Heart left ventricle (tissue), 16 donors: Measurements from ENCODE around the gene DRC3. TPM values are rescaled to one million over a fixed set of nuclear protein-coding genes. Genes with fewer than 3 reads are reported as not detected.
A peak's percentile ranks its signal among the peaks of the same experiment; 100 is the strongest.
"Not testable (repeated sequence)": the region's sequence is repeated elsewhere in the genome, so short reads cannot be mapped to it uniquely, and the experiment has no call there.

Experiments
- ATAC-seq, 4 donors: fragments of 200-7000 bp; cut with Tn5 transposase; one replicate each; pipeline ENCODE4 v1.9.1; 2020 to 2022; ENCODE audit warnings: moderate library complexity in 4 of 4, mild to moderate bottlenecking in 3 of 4, moderate number of reproducible peaks in 1 of 4
- DNase-seq, 5 donors: peaks; one replicate each; pipeline ENCODE4 v3.0.0-alpha.2; 2020
- H3K27ac ChIP-seq, 12 donors: fragments of 200-600 bp; sonication (generic) in 4 of 12; one replicate each; pipeline versions ENCODE4 v1.5.0 to v1.8.0; 2016 to 2022; ENCODE audit warnings: mild to moderate bottlenecking in 2 of 12
- H3K27me3 ChIP-seq, 9 donors: fragments of 200-600 bp; sonication (generic) in 2 of 9; one replicate each; pipeline versions ENCODE4 v1.5.1 to v1.8.0; 2016 to 2022; ENCODE audit warnings: mild to moderate bottlenecking in 3 of 9
- H3K36me3 ChIP-seq, 9 donors: fragments of 200-600 bp; sonication (generic) in 2 of 9; one replicate each; pipeline versions ENCODE4 v1.5.0 to v1.8.0; 2018 to 2022; ENCODE audit warnings: mild to moderate bottlenecking in 2 of 9
- H3K4me1 ChIP-seq, 12 donors: fragments of 200-600 bp; sonication (generic) in 4 of 12; one replicate each; pipeline versions ENCODE4 v1.5.0 to v1.8.0; 2016 to 2022; ENCODE audit warnings: mild to moderate bottlenecking in 3 of 12
- H3K4me3 ChIP-seq, 12 donors: fragments of 200-600 bp; sonication (generic) in 4 of 12; one replicate each; pipeline versions ENCODE4 v1.5.0 to v1.8.0; 2017 to 2022; ENCODE audit warnings: mild to moderate bottlenecking in 9 of 12, moderate library complexity in 4 of 12
- H3K9me3 ChIP-seq, 12 donors: fragments of 200-600 bp; sonication (generic) in 4 of 12; one replicate each; pipeline versions ENCODE4 v1.5.0 to v1.8.0; 2016 to 2022; ENCODE audit warnings: mild to moderate bottlenecking in 1 of 12
- POLR2A ChIP-seq, 2 donors: fragments of 450-650 bp; IDR thresholded peaks; one replicate each; pipeline ENCODE4 v1.6.1; 2017; ENCODE audit warnings: antibody characterized with exemption in 2 of 2, mild to moderate bottlenecking in 2 of 2, moderate library complexity in 2 of 2
- WGBS, 4 donors: extraction: QIAGEN DNeasy Blood & Tissue Kit in 2 of 4; methylation state at CpG; one replicate each; pipeline versions ENCODE4 v1.1.5 to v1.1.7; 2013 to 2018; 5-methylcytosine and 5-hydroxymethylcytosine counted together
- intact Hi-C, 10 donors: fragments of 100-400 bp; cut with DNase I; formaldehyde crosslinking; loops; one replicate each; pipeline versions ENCODE4 v1.11.1 to v1.14.2; 2022
- polyA plus RNA-seq, 2 donors: library from polyadenylated mRNA; stranded (reverse); fragments of 200-250 nt; gene quantifications; one replicate each; pipeline ENCODE4 v1.2.3, GENCODE V29; 2013
- total RNA-seq, 9 donors: library from RNA; depleted of rRNA in 2 of 9; stranded (reverse); fragments of >200 nt in 2 of 9; fragmentation: NEBNext Ultra II Directional in 3 of 9; extraction: Animal tissue kit (Norgen Biotek cat#: 25700) in 3 of 9; gene quantifications; one replicate each; pipeline versions ENCODE4 v1.1.0 to v1.2.4, GENCODE V29; 2016 to 2023
- TF ChIP-seq, protein P1 (sequence below), 12 donors: fragments of 200-600 bp; sonication (generic) in 4 of 12; IDR thresholded peaks; one replicate each; pipeline versions ENCODE4 v1.5.0 to v1.8.0; 2018 to 2022; ENCODE audit warnings: antibody characterized with exemption in 12 of 12, mild to moderate bottlenecking in 5 of 12
- donor health status: ischemic (EF 13 %, LVEDD 7.1; RV severe dilation, severe dysfunction).
- donor health status: healthy with polysubstance abuse.
- donor health status: DM: no; HTN: yes; CAD: no.
- donor health status: DM: no; HTN: no; CAD: no.
- donor health status: ischemic (EF 25% LVEDD 6.9; RV normal size, moderate dysfunction).
- donor health status: ischemic (EF 25% LVEDD 5.7; RV mildly dilated, moderate dysfunction).
- donor health status: healthy.
- donor health status: DM: yes; HTN: yes; CAD: no.
- donor health status: ischemic (EF 35%, LVEDD 5.7; RV mildly dilated, moderate dysfunction).
- donor health status: nonischemic (EF 11% LVEDD 7.7; RV severe dilation, severe dysfunction).
- donor health status: DM: yes; HTN: yes; CAD: no.
- donor health status: PGD.
- donor health status: ischemic (EF 29% LVEDD 5.4; RV normal size, mild dysfunction).
- donor health status: nonischemic (EF 23%, LVEDD 6.1; RV moderate dilation, normal function).

Gene DRC3
- total and polyA plus RNA-seq, 11 donors: 0.42 to 3.7 (median 1.00) TPM

DNA sequence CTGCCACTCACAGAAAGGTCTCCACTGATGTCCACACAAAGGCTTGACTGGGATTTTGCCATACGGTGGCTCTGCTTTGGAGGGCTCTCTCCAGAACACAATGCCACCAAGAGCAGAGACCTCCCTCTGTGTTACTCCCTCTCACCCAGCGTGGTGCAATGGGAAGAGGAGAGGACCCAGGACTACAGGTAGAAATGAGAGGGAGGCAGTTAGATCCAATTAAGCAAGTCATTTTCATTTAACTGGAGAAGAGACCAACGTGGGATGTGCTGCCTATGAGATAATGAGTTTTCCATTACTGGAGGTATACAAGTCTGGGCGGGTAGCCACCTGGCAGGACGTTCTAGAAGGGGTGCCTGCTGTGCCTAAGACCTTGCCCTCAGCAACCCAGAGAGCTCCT lies 34.7 kb upstream of the DRC3 start:
- 66 to 73% (median 68%) methylated on average over 5 of the region's 5 CpGs for WGBS, 4 donors
- H3K27ac ChIP-seq: peak overlapping the region in 4 of 12 donors; percentile 21 to 44 (median 34)
- H3K27me3 ChIP-seq: no peaks in the 10 kb centered on the region
- intact Hi-C loops: no loop called here
- no peak for TF ChIP-seq POLR2A (IDR thresholded peaks at IDR 0.05)
- TF ChIP-seq, protein P1, sequence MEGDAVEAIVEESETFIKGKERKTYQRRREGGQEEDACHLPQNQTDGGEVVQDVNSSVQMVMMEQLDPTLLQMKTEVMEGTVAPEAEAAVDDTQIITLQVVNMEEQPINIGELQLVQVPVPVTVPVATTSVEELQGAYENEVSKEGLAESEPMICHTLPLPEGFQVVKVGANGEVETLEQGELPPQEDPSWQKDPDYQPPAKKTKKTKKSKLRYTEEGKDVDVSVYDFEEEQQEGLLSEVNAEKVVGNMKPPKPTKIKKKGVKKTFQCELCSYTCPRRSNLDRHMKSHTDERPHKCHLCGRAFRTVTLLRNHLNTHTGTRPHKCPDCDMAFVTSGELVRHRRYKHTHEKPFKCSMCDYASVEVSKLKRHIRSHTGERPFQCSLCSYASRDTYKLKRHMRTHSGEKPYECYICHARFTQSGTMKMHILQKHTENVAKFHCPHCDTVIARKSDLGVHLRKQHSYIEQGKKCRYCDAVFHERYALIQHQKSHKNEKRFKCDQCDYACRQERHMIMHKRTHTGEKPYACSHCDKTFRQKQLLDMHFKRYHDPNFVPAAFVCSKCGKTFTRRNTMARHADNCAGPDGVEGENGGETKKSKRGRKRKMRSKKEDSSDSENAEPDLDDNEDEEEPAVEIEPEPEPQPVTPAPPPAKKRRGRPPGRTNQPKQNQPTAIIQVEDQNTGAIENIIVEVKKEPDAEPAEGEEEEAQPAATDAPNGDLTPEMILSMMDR (IDR thresholded peaks at IDR 0.05): no peak
- DNase-seq (no peak), ATAC-seq (peak in 2 of 4 donors; percentile 8 to 11)
- H3K4me1 ChIP-seq: peaks cover 8 to 95% (median 71%) of the 10 kb centered on the region in 12 donors
- no peaks in the 10 kb centered on the region for H3K36me3 ChIP-seq
- no peak overlapping the region for H3K4me3 ChIP-seq
- H3K9me3 ChIP-seq: no peaks in the 10 kb centered on the region

DNA sequence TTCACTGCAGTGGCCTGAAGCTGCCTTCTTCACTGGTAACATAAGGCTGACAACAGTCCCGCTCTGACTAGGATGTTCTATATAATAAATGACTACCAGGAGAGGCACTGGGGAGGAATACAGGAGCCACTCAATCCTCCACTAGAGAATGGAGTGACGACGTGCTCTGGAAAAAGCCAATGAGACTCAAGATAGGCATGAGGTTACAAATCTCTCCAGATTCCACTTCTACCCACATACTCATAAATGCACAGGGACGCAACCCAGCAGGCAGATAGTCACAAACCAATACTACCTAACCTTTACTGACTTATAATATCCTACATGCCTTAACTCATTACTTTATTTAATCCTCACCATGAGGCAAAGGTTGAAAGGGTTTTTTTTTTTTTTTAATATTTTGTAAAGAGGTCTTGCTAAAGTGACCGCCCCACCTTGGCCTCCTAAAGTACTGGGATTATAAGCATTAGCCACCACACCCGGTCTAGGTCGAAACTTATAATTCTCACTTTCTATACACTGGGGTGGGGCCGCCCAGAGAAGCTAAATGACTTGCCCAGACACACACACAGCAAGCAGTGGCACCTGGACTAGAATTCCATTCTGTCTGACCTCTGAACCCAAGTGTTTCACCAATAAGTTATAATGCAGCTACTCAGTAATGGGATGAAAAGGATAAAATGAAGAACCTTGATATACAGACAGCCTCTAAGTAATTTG lies 34.1 kb upstream of the DRC3 start:
- Histone ChIP-seq H3K27me3 (no peaks in the 10 kb centered on the region), H3K9me3 (no peaks in the 10 kb centered on the region), H3K4me1 (peaks cover 8 to 98% (median 77%) of the 10 kb centered on the region in 12 donors), H3K36me3 (no peaks in the 10 kb centered on the region), H3K4me3 (no peak overlapping the region), H3K27ac (peak overlapping the region in 6 of 12 donors; percentile 11 to 44 (median 31))
- WGBS, 4 donors: 77 to 84% (median 80%) methylated on average over 8 of the region's 8 CpGs
- intact Hi-C loops: no loop called here
- ATAC-seq (peak in 1 of 4 donors; percentile 25), DNase-seq (no peak)
- TF ChIP-seq, protein P1 (IDR thresholded peaks at IDR 0.05): no peak
- TF ChIP-seq POLR2A (IDR thresholded peaks at IDR 0.05): no peak

DNA sequence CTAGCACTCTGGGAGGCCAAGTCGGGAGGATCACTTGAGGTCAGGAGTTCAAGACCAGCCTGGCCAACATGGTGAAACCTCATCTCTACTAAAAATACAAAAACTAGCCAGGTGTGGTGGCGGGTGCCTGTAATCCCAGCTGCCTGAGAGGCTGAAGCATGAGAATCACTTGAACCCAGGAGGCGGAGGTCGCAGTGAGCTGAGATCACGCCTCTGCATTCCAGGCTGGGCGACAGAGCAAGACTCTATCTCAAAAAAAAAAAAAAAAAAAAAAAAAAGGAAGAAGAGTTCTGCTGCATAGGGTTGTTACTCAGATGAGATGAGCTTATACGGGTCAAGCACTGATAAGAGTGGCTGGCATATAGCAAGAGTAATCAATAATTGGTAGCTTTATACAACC lies 32.7 kb upstream of the DRC3 start:
- Histone ChIP-seq H3K27ac (peak overlapping the region in 3 of 12 donors; percentile 9 to 62 (median 36)), H3K4me1 (peaks cover 8 to 100% (median 76%) of the 10 kb centered on the region in 12 donors)
- WGBS, 4 donors: 78 to 91% (median 87%) methylated on average over 7 of the region's 7 CpGs
- H3K4me3 ChIP-seq, H3K36me3 ChIP-seq, H3K27me3 ChIP-seq, intact Hi-C loops, DNase-seq, H3K9me3 ChIP-seq, ATAC-seq: not testable (repeated sequence)

DNA sequence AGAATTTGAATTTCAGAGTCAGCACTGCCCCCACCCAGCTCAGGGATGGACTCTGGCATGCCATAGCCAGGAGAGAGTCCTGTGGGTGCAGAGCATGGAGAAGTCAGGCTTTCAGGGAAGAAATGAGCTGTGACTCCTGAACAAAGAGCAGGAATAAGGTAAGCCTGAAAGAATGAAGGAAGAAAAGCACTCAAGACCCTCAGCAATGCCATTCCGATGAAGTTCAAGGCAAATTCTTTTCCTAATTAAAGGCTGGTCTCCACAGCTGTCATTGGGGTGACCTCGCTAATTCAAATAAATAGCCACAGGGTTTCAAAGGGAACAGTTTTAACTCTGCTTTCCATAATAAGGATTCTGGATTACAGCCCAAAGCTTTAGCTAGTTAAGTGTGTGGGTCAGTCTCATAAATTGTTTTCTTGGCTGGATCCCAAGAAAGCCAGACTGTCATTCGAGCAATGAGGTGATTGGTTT lies 32.2 kb upstream of the DRC3 start:
- WGBS, 4 donors: 31 to 39% (median 34%) methylated on average over 3 of the region's 3 CpGs
- H3K27ac ChIP-seq: peak overlapping the region in 9 of 12 donors; percentile 4 to 62 (median 36)
- H3K36me3 ChIP-seq: no peaks in the 10 kb centered on the region
- no peak overlapping the region for H3K4me3 ChIP-seq
- peaks cover 8 to 100% (median 70%) of the 10 kb centered on the region in 12 donors for H3K4me1 ChIP-seq
- no peak for ATAC-seq
- DNase-seq: no peak
- H3K27me3 ChIP-seq: no peaks in the 10 kb centered on the region
- intact Hi-C loops: no loop called here
- no peaks in the 10 kb centered on the region for H3K9me3 ChIP-seq
- no peak for TF ChIP-seq POLR2A (IDR thresholded peaks at IDR 0.05)
- TF ChIP-seq, protein P1 (IDR thresholded peaks at IDR 0.05): no peak
